ENCODE measurements around the gene C2. TPM values are rescaled to one million over a fixed set of nuclear protein-coding genes. Genes with fewer than 3 reads are reported as not detected.
"Not testable (repeated sequence)": the region's sequence is repeated elsewhere in the genome, so short reads cannot be mapped to it uniquely, and the experiment has no call there.

C2 gene
- total RNA-seq, 1 experiment from 2014 or later: 1.7 TPM

DNA sequence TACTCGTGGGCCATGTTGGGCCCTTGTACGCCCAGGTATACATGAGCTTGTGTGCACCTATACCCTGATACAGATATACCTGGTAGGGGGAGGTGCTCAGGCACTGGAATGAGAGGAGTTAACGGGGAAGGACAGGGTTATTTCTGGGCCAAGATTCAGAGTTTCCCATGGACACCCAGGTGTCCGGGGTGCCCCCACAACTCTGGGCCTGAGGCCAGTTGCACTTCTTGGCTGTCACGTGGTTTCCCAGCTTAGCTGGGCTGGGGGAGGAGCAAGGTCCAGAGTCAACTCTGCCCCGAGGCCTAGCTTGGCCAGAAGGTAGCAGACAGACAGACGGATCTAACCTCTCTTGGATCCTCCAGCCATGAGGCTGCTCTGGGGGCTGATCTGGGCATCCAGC is 54.2 kb downstream of the C2 start, which contains the start of gene C4A:
Gene C4A (plus strand): TSS at position 314 of the 400 bp plus-strand sequence. CDS start 51 bp downstream, at position 365.
- not testable (repeated sequence) for H3K36me3 ChIP-seq (replicated peaks; ENCODE audit: control insufficient read depth, insufficient read depth, low read length); H3K4me3 ChIP-seq (ENCODE audit: insufficient read depth, low read depth, low read length); DNase-seq; H3K27me3 ChIP-seq (ENCODE audit: control insufficient read depth, insufficient read depth, low read length)

DNA sequence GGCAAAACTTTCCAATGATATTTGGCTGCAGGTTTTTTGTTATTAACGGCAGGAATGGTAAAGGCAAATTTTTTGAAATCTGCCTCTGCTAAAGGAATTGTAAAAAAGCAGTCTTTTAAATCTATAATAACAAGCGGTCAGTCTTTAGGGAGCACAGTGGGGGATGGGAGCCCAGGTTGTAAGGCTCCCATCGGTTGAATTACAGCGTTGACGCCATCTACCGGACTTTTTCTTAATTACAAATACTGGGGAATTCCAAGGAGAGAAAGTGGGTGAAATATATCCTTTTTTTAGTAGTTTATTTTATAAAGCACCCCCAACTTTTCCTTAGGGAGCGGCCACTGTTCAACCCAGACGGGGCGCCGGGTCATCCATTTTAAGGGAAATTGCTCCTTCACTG is 61.8 kb downstream of the C2 start:
- DNase-seq; H3K4me3 ChIP-seq (ENCODE audit: insufficient read depth, low read depth, low read length); H3K36me3 ChIP-seq (replicated peaks; ENCODE audit: control insufficient read depth, insufficient read depth, low read length); H3K27me3 ChIP-seq (ENCODE audit: control insufficient read depth, insufficient read depth, low read length): not testable (repeated sequence)

DNA sequence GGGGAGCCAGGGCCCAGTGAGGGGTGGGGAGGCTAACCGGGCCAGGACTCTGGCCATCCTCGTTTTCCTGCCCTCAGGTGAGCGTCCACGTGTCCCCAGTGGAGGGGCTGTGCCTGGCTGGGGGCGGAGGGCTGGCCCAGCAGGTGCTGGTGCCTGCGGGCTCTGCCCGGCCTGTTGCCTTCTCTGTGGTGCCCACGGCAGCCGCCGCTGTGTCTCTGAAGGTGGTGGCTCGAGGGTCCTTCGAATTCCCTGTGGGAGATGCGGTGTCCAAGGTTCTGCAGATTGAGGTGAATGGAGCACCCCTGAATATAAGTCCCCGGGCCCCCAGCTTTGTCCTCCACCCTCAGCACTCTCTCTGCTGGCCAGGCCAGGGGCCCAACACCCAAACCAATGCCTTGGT is 66.9 kb downstream of the C2 start:
- not testable (repeated sequence) for H3K27me3 ChIP-seq (ENCODE audit: control insufficient read depth, insufficient read depth, low read length); H3K4me3 ChIP-seq (ENCODE audit: insufficient read depth, low read depth, low read length); H3K36me3 ChIP-seq (replicated peaks; ENCODE audit: control insufficient read depth, insufficient read depth, low read length); DNase-seq

Other genes with a start within 250 kb of the C2 start
- 0.70 and 2.0 TPM in 2 replicates for gene LY6G5C, start 246.7 kb upstream of the C2 start, total RNA-seq (2014; rRNA removed; shearing (Covaris generic))
- 35.7 and 39.7 TPM in 2 replicates for gene ABHD16A, start 224.4 kb upstream of the C2 start, total RNA-seq (2014; rRNA removed; shearing (Covaris generic))
- gene LY6G6F, start 220.9 kb upstream of the C2 start, total RNA-seq (2014; rRNA removed; shearing (Covaris generic)): not detected in 2 replicates
- 2.8 TPM in 1 of 2 replicates, not detected in the other for gene LY6G6D, start 212.4 kb upstream of the C2 start, total RNA-seq (2014; rRNA removed; shearing (Covaris generic))
- not detected in 2 replicates for gene LY6G6C, start 206.0 kb upstream of the C2 start, total RNA-seq (2014; rRNA removed; shearing (Covaris generic))
- not detected in 2 replicates for gene MPIG6B, start 204.3 kb upstream of the C2 start, total RNA-seq (2014; rRNA removed; shearing (Covaris generic))
- 83.6 and 99.2 TPM in 2 replicates for gene DDAH2, start 198.4 kb upstream of the C2 start, total RNA-seq (2014; rRNA removed; shearing (Covaris generic))
- gene CLIC1, start 191.2 kb upstream of the C2 start, total RNA-seq (2014; rRNA removed; shearing (Covaris generic)): 456 and 621 TPM in 2 replicates
- 19.5 and 28.4 TPM in 2 replicates for gene MSH5, start 187.7 kb upstream of the C2 start, total RNA-seq (2014; rRNA removed; shearing (Covaris generic))
- 1.8 and 7.7 TPM in 2 replicates for gene SAPCD1, start 165.1 kb upstream of the C2 start, total RNA-seq (2014; rRNA removed; shearing (Covaris generic))
- gene VWA7, start 150.4 kb upstream of the C2 start, total RNA-seq (2014; rRNA removed; shearing (Covaris generic)): 0.44 and 2.1 TPM in 2 replicates
- gene VARS1, start 132.0 kb upstream of the C2 start, total RNA-seq (2014; rRNA removed; shearing (Covaris generic)): 114 and 115 TPM in 2 replicates
- gene LSM2, start 120.8 kb upstream of the C2 start, total RNA-seq (2014; rRNA removed; shearing (Covaris generic)): 108 and 150 TPM in 2 replicates
- 0.15 and 0.55 TPM in 2 replicates for gene HSPA1L, start 112.4 kb upstream of the C2 start, total RNA-seq (2014; rRNA removed; shearing (Covaris generic))
- 45.7 and 58.5 TPM in 2 replicates for gene HSPA1A, start 112.2 kb upstream of the C2 start, total RNA-seq (2014; rRNA removed; shearing (Covaris generic))
- gene HSPA1B, start 100.0 kb upstream of the C2 start, total RNA-seq (2014; rRNA removed; shearing (Covaris generic)): 63.3 and 70.4 TPM in 2 replicates
- 56.2 and 58.6 TPM in 2 replicates for gene NEU1, start 64.9 kb upstream of the C2 start, total RNA-seq (2014; rRNA removed; shearing (Covaris generic))
- 0.42 and 0.48 TPM in 2 replicates for gene SLC44A4, start 48.7 kb upstream of the C2 start, total RNA-seq (2014; rRNA removed; shearing (Covaris generic))
- 134 and 136 TPM in 2 replicates for gene EHMT2, start 30.0 kb upstream of the C2 start, total RNA-seq (2014; rRNA removed; shearing (Covaris generic))
- gene ZBTB12, start 25.6 kb upstream of the C2 start, total RNA-seq (2014; rRNA removed; shearing (Covaris generic)): 7.9 and 8.7 TPM in 2 replicates
- gene CFB, start 18.4 kb downstream of the C2 start, total RNA-seq (2014; rRNA removed; shearing (Covaris generic)): not detected in 2 replicates
- gene NELFE, start 31.3 kb downstream of the C2 start, total RNA-seq (2014; rRNA removed; shearing (Covaris generic)): 109 and 115 TPM in 2 replicates
- 47.2 and 57.6 TPM in 2 replicates for gene SKIC2, start 31.5 kb downstream of the C2 start, total RNA-seq (2014; rRNA removed; shearing (Covaris generic))
- gene DXO, start 44.4 kb downstream of the C2 start, total RNA-seq (2014; rRNA removed; shearing (Covaris generic)): 18.8 and 19.9 TPM in 2 replicates
- 0.35 and 1.5 TPM in 2 replicates for gene C4A, start 54.3 kb downstream of the C2 start, total RNA-seq (2014; rRNA removed; shearing (Covaris generic))
- gene C4B, start 87.1 kb downstream of the C2 start, total RNA-seq (2014; rRNA removed; shearing (Covaris generic)): 1.1 and 1.9 TPM in 2 replicates
- 0.11 TPM in 1 of 2 replicates, not detected in the other for gene CYP21A2, start 110.7 kb downstream of the C2 start, total RNA-seq (2014; rRNA removed; shearing (Covaris generic))
- 2.7 and 4.4 TPM in 2 replicates for gene TNXB, start 181.6 kb downstream of the C2 start, total RNA-seq (2014; rRNA removed; shearing (Covaris generic))
- gene ATF6B, start 200.5 kb downstream of the C2 start, total RNA-seq (2014; rRNA removed; shearing (Covaris generic)): 25.1 and 26.2 TPM in 2 replicates
- gene FKBPL, start 202.6 kb downstream of the C2 start, total RNA-seq (2014; rRNA removed; shearing (Covaris generic)): 12.5 and 12.8 TPM in 2 replicates
- 0.14 TPM in 1 of 2 replicates, not detected in the other for gene PRRT1, start 224.2 kb downstream of the C2 start, total RNA-seq (2014; rRNA removed; shearing (Covaris generic))
- 24.7 and 25.5 TPM in 2 replicates for gene PPT2, start 226.4 kb downstream of the C2 start, total RNA-seq (2014; rRNA removed; shearing (Covaris generic))
- 4.3 and 5.9 TPM in 2 replicates for gene EGFL8, start 236.9 kb downstream of the C2 start, total RNA-seq (2014; rRNA removed; shearing (Covaris generic))
- 99.3 and 113 TPM in 2 replicates for gene AGPAT1, start 248.4 kb downstream of the C2 start, total RNA-seq (2014; rRNA removed; shearing (Covaris generic))